Activated naive CD8-positive, alpha-beta T cell treated with anti-CD3 and anti-CD28 coated beads, Interleukin-2, amount 50 U/mL, for 16 hours (primary cell): ENCODE measurements around the gene AIG1.
"Not testable (repeated sequence)": the region's sequence is repeated elsewhere in the genome, so short reads cannot be mapped to it uniquely, and the experiment has no call there.

Experiments
- DNase-seq: peaks from one replicate; pipeline ENCODE4 v3.0.0-alpha.2; 2020; ENCODE audit warnings: low read depth, low spot score

Gene AIG1

GRCh38 chr6:143267760-143268159 lies 207.1 kb downstream of the AIG1 start:
- no peak for DNase-seq

- no peak for DNase-seq
Measured at GRCh38 chr6:143268439-143268838, 207.8 kb downstream of the AIG1 start.

DNA sequence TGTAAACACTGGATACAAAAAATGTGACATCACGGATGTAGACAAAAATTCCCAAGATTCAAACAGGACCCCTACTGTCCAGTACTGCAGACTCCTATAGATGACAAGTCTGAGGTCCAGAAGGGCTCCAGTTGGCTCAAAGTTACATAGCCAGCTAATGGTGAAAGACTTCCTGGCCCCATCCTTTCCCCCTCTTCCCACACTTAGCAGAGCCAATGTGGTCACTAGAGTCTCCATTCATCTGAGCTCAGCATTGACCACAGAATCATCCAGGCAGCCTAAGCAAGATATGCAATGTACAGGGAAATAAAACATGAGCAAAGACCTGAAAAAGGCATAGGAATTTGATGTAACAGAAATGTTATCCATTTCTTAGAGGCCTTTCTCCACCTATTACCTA lies 209.3 kb downstream of the AIG1 start:
- no peak for DNase-seq

- no peak for DNase-seq
Measured at GRCh38 chr6:143271024-143271423, 210.3 kb downstream of the AIG1 start.

DNA sequence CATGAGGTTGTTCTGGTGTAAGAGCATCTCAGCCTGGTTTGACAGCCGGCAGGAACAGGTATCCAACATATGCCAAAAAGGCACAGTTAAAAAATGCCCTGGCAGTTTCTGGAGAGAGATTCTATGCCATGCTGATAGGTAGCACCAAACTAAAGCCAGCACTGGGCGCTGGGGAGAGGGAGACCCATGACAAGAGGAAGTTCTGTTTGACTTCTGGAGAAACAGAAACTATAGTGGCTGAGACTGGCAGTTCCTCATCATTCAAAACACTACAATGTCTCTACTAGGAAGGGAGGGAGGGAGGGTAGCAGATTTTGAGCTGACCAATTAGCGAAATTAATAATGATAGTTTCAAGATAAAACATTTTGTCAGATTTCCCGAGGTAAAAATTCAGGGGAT lies 215.7 kb downstream of the AIG1 start:
- DNase-seq: no peak

- DNase-seq: no peak
Measured at GRCh38 chr6:143279385-143279784, 218.7 kb downstream of the AIG1 start.

GRCh38 chr6:143283887-143284645 lies 223.4 kb downstream of the AIG1 start:
- no peak for DNase-seq

- no peak for DNase-seq
Measured at GRCh38 chr6:143286251-143286795, 225.6 kb downstream of the AIG1 start.

DNA sequence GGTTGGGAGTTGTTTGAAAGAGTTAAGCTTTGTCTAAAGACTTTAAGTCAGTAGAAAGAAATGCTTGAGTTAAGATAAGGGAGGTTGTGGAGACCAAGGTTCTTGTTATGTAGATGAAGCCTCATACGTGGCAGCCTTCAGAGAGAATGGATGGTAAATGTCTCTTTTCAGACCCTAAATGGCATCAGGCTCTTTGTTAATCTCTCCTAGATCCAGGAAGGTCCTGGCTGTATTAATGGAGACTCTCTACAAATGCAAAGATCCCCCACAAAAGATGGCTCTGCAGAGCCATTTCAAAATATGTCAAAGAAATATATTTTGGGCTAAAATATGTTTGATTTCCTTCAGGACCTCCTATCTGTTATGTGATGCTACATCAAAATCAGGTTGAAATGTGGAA lies 228.2 kb downstream of the AIG1 start:
- DNase-seq: no peak

DNA sequence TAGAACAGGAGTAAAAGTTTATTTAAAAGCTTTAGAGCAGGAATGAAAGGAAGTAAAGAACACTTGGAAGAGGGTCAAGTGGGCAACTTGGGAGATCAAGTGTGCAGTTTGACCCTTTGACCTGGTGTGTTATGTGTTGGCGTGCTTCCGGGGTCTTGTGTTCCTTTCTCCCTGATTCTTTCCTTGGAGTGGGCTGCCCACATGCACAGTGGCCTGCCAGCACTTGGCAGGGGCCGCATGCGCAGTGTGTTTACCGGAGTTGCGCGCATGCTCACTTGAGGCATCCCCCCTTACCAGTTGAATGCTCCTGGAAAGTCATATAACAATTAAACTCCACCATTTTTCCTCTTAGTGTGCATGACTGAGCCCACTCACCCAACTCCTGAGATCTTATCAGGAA lies 229.5 kb downstream of the AIG1 start:
- DNase-seq: no peak

- no peak for DNase-seq
Measured at GRCh38 chr6:143293523-143293922, 232.8 kb downstream of the AIG1 start.

DNA sequence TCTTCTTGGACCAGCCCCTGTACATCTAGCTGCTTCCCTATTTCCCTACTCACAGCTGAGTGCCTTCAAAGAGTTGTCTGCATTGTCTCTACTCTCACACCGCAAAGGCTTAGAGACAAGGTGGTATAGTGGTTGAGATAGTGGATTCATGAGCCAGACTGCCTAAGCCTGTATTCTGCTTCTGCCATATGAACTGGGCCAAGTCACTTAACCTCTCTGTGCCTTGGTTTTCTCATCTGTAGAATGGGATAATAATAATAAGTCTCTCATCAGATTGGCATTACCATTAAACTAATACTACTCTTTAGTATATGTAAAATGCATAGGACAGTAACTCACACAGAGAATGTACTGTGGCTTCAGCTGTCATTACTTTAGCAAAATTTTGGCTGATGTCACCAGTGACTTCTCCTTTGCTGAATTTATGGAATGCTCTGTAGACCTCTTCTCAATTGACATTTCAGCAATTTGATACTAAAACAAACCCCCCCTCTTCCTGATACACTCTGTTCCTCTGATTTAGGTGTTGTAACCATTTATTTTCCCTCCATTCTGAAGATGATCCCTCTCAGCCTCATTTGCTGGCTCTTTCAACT lies 233.7 kb downstream of the AIG1 start:
- DNase-seq: no peak

- DNase-seq: no peak
Measured at GRCh38 chr6:143295932-143296331, 235.2 kb downstream of the AIG1 start.

- DNase-seq: no peak
Measured at GRCh38 chr6:143298071-143298470, 237.4 kb downstream of the AIG1 start.

GRCh38 chr6:143299253-143300166 lies 238.8 kb downstream of the AIG1 start:
- DNase-seq: no peak

- DNase-seq: no peak
Measured at GRCh38 chr6:143301188-143301587, 240.5 kb downstream of the AIG1 start.

- not testable (repeated sequence) for DNase-seq
Measured at GRCh38 chr6:143307760-143308159, 247.1 kb downstream of the AIG1 start.

DNA sequence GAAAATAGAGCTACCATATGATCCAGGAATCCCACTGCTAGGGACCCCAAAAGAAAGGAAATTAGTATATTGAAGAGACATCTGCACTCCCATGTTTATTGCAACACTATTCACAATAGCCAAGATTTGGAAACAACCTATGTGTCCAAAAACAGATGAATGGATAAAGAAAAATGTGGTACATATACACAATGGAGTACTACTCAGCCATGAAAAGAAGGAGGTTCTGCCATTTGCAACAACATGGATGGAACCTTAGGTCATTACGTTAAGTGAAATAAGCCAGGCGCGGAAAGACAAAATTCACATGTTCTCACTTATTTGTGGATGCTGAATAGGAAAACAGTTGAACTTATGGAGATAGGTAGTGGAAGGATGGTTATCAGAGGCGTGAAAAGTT lies 252.5 kb downstream of the AIG1 start:
- no peak for DNase-seq

DNA sequence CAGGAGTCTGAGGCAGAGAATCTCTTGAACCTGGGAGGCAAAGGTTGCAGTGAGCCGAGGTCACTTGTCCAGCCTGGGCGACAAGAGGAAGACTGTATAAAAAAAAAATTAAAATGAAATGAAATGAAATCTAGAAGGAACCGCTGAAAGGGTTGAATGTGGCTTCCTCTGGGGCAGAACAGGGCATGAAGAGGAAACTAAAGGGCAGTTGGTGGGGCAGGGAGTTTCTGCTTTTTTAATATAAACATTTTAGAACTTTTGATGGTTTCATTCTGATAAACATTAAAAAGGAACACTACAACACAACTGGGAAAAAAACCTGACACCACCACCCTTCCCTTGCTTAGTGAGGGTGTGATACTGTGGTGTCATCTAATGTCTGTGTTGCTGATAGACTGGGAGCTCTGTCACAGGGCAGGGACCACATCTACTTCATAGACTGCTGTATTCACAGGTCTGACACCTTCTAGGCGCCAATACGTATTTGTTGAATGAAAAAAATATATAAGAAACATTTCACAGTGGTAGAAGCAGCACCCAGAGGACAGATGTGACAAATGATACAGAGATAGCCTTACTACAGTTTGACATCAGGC lies 260.9 kb downstream of the AIG1 start:
- DNase-seq: no peak

DNA sequence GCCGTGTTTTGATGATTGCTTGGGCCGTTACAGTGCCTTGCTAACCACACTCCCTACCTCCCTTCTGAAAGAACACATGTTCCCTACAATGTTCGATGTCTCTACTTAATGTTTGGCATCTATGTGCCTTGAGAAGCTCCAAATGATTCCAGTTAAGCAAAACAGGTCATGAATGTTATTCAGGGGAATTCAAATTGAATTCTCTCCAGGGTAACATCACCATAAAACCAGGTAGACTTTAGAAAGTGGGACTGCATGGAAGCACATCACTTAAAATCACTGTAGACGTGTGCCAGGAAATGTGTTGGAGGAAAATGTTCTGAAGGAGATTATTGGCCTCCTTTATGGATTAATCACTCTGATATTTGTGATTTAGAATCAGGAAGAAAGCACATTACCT lies 261.7 kb downstream of the AIG1 start:
- no peak for DNase-seq

- no peak for DNase-seq
Measured at GRCh38 chr6:143323729-143324470, 263.2 kb downstream of the AIG1 start.
